Activated T-helper 1 cell treated with Interleukin-2 at 50 U/mL for 16 hours (primary cell): ENCODE results near the gene TSPYL1.
"Not testable (repeated sequence)": the region's sequence is repeated elsewhere in the genome, so short reads cannot be mapped to it uniquely, and the experiment has no call there.

ENCODE experiments used
- DNase-seq: peaks from one replicate; pipeline ENCODE4 v3.0.0-alpha.2; 2020; ENCODE audit warnings: low read depth

The TSPYL1 gene

GRCh38 chr6:116298273-116298672 is 18.5 kb upstream of the TSPYL1 start:
- DNase-seq = no peak

- no peak for DNase-seq
Measured at GRCh38 chr6:116292553-116292952, 12.8 kb upstream of the TSPYL1 start.

- DNase-seq = no peak
Measured at GRCh38 chr6:116291701-116292396, 12.1 kb upstream of the TSPYL1 start.

- DNase-seq = no peak
Measured at GRCh38 chr6:116290799-116291198, 11.1 kb upstream of the TSPYL1 start.

GRCh38 chr6:116289876-116290275 is 10.1 kb upstream of the TSPYL1 start:
- DNase-seq = no peak

- DNase-seq = no peak
Measured at GRCh38 chr6:116287689-116288282, 8.1 kb upstream of the TSPYL1 start.

GRCh38 chr6:116286773-116287358 is 7.1 kb upstream of the TSPYL1 start:
- no peak for DNase-seq

GRCh38 chr6:116284984-116285383 is 5.3 kb upstream of the TSPYL1 start:
- not testable (repeated sequence) for DNase-seq

GRCh38 chr6:116283191-116283590 is 3.5 kb upstream of the TSPYL1 start:
- no peak for DNase-seq

- no peak for DNase-seq
Measured at GRCh38 chr6:116282698-116283097, 3.0 kb upstream of the TSPYL1 start.

- no peak for DNase-seq
Measured at GRCh38 chr6:116280933-116281316, 1.2 kb upstream of the TSPYL1 start.

- DNase-seq = no peak
Measured at GRCh38 chr6:116280161-116280932, 617 bp upstream of the TSPYL1 start.

- no peak for DNase-seq
Measured at GRCh38 chr6:116278854-116279231, 887 bp downstream of the TSPYL1 start.

- no peak for DNase-seq
Measured at GRCh38 chr6:116278481-116278829, 1.3 kb downstream of the TSPYL1 start.

GRCh38 chr6:116277124-116277523 is 2.6 kb downstream of the TSPYL1 start:
- DNase-seq = no peak

GRCh38 chr6:116271149-116271708 is 8.5 kb downstream of the TSPYL1 start:
- DNase-seq = no peak

- no peak for DNase-seq
Measured at GRCh38 chr6:116268589-116269293, 11.0 kb downstream of the TSPYL1 start.

- DNase-seq = no peak
Measured at GRCh38 chr6:116267836-116268588, 11.7 kb downstream of the TSPYL1 start.

GRCh38 chr6:116266803-116267202 is 12.9 kb downstream of the TSPYL1 start:
- no peak for DNase-seq

GRCh38 chr6:116265041-116265829 is 14.5 kb downstream of the TSPYL1 start:
- DNase-seq = no peak
